CD4-positive, alpha-beta T cell treated with Interleukin-4 for 1 hour (primary cell): Measurements from ENCODE around the gene ERH.
A peak's percentile ranks its signal among the peaks of the same experiment; 100 is the strongest.
"Not testable (repeated sequence)": the region's sequence is repeated elsewhere in the genome, so short reads cannot be mapped to it uniquely, and the experiment has no call there.

ENCODE experiments used
- DNase-seq, 2 donors: peaks; one replicate each; pipeline ENCODE4 v3.0.0-alpha.2; 2020 to 2022

The ERH gene

GRCh38 chr14:69398053-69398817 is at the start of gene ERH, which contains the start of gene SLC39A9:
TSS of gene ERH (minus strand) at chr14:69398299. CDS start at chr14:69398233, 66 bp downstream.
TSS of gene SLC39A9 (plus strand) at chr14:69398692. CDS start at chr14:69399370, 678 bp downstream.
- DNase-seq, result peak; percentile 97

DNA sequence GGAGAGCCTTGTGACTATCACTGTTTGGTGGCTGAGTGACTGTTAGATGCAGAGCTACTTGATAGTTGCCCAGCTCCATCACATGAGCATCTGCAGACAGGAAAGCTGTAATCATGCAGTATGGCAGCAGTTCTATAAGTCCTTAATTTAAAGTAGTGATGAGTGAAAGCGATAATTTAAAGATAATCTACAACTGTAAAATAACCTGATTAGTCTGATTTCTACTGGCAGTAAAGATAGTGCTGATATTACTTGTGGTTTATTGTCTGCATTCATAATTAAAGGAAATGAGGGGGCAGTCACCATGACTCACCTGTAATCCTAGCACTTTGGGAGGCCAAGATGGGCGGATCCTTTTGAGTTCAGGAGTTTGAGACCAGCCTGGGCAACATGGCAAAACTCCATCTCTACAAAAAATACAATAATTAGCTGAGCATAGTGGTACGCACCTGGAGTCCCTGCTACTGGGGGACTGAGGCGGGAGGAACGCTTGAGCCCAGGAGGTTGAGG is 45.3 kb upstream of the ERH start:
- no peak for DNase-seq

GRCh38 chr14:69441948-69442347 is 43.8 kb upstream of the ERH start:
- DNase-seq, result no peak

DNA sequence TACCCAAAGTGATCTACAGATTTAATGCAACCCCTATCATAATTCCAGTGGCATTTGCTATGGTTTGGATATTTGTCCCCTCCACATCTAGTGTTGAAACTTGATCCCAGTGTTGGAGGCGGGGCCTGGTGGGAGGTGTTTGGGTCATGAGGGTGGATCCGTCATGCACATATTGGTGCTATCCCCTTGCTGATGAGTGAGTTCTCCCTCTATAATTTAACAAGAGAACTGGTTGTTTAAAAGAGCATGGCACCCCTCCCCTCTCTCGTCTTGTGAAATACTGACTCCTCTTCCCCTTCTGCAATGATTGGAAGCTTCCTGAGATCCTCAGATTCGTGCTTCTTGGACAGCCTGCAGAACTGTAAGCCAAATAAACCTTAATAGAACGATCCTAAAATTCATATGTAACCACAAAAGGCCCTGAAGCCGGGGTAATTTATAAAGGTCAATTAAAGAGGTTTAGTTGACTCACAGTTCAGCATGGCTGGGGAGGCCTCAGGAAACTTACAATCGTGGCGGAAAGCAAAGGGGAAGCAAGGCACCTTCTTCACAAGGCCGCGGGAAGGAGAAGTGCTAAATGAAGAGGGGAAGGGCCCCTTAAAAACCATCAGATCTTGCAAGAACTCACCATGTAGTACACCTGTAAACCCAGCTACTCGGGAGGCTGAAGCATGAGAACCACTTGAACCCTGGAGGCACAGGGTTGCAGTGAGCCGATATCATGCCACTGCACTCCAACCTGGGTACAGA is 41.6 kb upstream of the ERH start:
- DNase-seq, result no peak

DNA sequence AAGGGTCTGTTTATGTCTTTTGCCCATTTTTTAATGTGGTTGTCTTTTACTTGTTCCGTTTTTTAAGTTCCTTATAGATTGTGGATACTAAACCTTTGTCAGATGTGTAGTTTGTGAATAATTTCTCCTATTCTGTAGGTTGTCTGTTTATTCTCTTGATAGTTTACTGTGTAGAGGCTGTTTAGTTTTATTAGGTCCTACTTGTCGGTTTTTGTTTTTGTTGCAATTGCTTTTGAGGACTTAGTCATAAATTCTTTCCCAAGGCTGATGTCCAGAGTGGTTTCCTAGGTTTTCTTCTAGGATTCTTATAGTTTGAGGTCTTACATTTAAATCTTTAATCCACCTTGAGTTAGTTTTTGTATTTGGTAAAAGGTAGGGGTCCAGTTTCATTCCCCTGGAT is 34.3 kb upstream of the ERH start:
- DNase-seq, result no peak

- no peak for DNase-seq
Measured at GRCh38 chr14:69430306-69430939, 32.3 kb upstream of the ERH start.

- no peak for DNase-seq
Measured at GRCh38 chr14:69429643-69430042, 31.5 kb upstream of the ERH start.

GRCh38 chr14:69428289-69428998 is 30.3 kb upstream of the ERH start:
- DNase-seq, result no peak

DNA sequence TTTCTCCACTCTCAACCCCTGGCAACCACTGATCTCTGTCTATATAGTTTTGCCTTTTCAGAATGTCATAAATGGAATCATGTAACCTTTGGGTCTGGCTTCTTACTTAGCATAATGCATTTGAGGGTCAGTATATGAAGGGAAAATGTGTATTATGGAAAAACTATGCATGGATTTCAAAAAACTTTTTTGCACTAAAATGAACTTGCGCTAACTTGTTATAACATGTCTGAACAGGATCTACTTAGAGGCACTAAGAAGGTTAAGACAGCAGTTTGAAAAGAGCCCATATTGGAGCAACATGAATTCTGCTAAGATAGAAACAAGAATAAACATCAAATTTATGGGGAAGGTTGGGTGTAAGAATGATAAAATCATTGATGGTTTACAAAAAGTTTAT is 29.5 kb upstream of the ERH start:
- DNase-seq, result no peak

DNA sequence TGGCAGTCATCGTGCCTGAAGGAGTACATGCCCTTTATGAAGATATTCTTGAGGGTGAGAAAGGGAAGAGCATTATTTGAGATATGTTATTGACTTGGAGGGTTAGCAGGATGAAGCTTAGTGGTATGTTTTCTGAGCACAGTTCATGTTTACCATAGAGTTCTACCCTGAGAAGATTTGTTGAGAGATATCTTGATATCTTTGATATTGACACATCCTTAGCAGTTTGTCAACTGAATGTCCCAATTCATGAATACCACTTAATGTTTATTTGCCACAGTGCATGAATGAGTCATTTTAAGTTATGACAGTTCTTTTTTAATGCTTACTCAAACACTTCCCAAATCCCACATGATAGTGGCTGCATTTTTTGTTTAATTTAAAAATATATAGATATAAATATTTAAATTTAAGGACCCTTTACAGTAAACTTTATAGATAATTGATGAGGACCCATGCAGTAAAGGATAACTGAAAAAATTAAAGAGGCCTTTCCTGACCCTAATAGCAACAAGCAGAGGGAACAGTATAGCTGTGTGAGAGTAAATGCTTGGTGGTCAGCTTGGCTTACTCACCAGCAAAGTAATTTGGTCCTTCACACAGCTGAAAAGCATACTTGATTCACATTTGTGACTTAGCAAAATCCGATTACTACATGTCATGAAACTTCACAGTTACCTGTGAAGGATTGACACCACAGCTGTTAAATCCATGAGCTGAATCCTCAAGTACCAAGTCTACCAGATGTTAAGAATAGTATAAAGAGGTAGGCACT is 26.2 kb upstream of the ERH start:
- no peak for DNase-seq

- no peak for DNase-seq
Measured at GRCh38 chr14:69423279-69423678, 25.2 kb upstream of the ERH start.

DNA sequence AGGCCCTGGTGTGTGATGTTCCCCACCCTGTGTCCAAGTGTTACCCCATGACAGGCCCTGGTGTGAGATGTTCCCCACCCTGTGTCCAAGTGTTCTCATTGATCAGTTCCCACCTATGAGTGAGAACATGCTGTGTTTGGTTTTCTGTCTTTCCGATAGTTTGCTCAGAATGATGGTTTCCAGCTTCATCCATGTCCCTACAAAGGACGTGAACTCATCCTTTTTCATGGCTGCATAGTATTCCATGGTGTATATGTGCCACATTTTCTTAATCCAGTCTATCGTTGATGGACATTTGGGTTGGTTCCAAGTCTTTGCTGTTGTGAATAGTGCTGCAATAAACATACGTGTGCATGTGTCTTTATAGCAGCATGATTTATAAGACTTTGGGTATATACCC is 18.0 kb upstream of the ERH start:
- DNase-seq, result not testable (repeated sequence)

GRCh38 chr14:69413483-69413882 is 15.4 kb upstream of the ERH start:
- DNase-seq, result no peak

DNA sequence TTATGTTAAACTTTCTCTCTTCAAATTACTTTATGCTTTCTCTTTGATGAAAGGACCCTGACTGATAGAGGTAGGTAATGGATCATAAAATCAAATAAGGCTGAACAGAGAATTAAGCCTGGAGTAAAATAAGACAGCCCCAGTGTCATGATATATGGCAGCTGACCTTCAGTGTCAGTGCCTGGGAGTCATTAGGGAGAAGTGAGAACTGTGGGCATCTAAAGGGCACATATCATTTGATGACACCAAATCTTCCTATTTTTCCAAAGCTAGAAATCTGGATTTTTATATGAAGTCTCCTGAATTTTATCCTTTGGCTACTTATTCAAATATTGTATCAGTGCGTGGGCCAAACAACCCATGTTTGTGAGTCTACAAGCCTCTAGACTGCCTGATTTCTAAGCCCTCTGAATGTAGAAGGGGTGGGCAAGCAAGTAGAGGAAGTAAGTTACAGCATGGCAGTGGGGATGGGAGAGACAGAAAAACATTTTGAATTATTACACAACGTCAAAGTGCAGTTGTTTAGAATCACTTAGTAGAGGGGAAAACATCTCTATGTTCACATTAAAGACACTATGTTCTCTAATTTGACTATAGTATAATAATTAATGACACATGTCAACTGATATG is 10.3 kb upstream of the ERH start:
- no peak for DNase-seq

GRCh38 chr14:69405762-69406161 is 7.7 kb upstream of the ERH start:
- DNase-seq, result no peak

- no peak for DNase-seq
Measured at GRCh38 chr14:69404883-69405282, 6.8 kb upstream of the ERH start.

DNA sequence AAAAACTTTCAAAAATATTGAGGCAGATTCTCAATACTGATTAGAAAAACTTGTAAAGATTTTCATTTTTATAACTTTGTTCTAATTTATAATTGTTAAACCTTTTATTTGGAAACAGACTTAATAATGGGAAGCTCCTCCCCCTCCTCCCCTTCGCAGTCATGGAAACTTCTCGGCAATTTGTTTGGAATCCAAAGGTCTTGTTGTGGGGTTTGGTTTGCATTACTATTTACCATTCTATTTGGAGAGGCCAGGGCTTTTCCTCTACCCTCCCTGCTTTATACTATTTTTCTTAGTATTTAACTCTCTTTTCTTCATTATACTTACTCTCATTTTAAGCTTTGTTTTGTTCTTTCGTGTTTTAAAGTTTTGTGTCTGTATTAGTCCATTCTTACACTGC is 6.4 kb upstream of the ERH start:
- DNase-seq, result no peak

DNA sequence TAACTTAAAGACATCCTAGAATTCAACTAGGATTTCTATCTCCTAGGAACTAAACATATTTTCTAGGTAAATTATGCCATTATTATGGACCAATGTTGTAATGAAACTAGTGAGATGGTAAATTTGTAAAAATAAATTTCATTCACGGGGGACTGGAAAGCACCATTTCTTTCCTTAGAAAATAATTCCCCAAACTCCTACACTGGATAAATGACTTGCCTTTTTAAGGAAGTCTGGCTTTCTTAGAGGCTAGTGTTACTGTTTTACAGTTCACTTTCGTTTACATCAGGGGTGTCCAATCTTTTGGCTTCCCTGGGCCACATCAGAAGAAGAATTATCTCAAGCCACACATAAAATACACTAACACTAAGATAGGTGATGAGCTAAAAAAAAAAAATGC is 3.7 kb upstream of the ERH start:
- DNase-seq, result no peak

GRCh38 chr14:69400154-69400553 is 2.1 kb upstream of the ERH start:
- no peak for DNase-seq

- DNase-seq, result no peak
Measured at GRCh38 chr14:69399750-69400149, 1.7 kb upstream of the ERH start.

- no peak for DNase-seq
Measured at GRCh38 chr14:69398818-69399210, 715 bp upstream of the ERH start.

GRCh38 chr14:69395929-69396328 is 2.2 kb downstream of the ERH start:
- no peak for DNase-seq
